HEK293T (cell line): ENCODE measurements around the gene CARD19.

ENCODE experiments used
- CTCF ChIA-PET: fragments of 350-600 bp; formaldehyde crosslinking; extraction: SDS; loops from one replicate; lab custom pipeline; 2021; ENCODE audit warnings: antibody characterized with exemption, inconsistent platforms; lab: Yijun Ruan, JAX
- POLR2A ChIA-PET: fragments of 350-600 bp; formaldehyde crosslinking; extraction: SDS; loops from one replicate; lab custom pipeline; 2020; ENCODE audit warnings: antibody characterized with exemption, inconsistent platforms; lab: Yijun Ruan, JAX
- DNase-seq: peaks from one replicate; pipeline ENCODE4 v3.0.0; 2012; ENCODE audit warnings: mixed read lengths; ENCODE audit errors: extremely low spot score
- ARNT ChIP-seq: fragments of 450-650 bp; IDR thresholded peaks from 2 replicates; pipeline ENCODE4 v1.6.1; 2017; ENCODE audit warnings: mild to moderate bottlenecking
- BHLHE40 ChIP-seq: fragments of 450-650 bp; IDR thresholded peaks from 2 replicates; pipeline ENCODE4 v1.6.1; 2016; ENCODE audit warnings: mild to moderate bottlenecking, moderate library complexity, borderline replicate concordance
- CTBP1 ChIP-seq: fragments of 450-650 bp; IDR thresholded peaks from 2 replicates; pipeline ENCODE4 v1.6.1; 2016; ENCODE audit warnings: borderline replicate concordance
- ELF4 ChIP-seq: fragments of 450-650 bp; IDR thresholded peaks from 2 replicates; pipeline ENCODE4 v1.6.1; 2017; ENCODE audit warnings: antibody characterized with exemption
- FOXA1 ChIP-seq: fragments of 450-650 bp; IDR thresholded peaks from 2 replicates; pipeline ENCODE4 v1.6.1; 2016; ENCODE audit warnings: mild to moderate bottlenecking
- FOXK2 ChIP-seq: fragments of 450-650 bp; IDR thresholded peaks from 2 replicates; pipeline ENCODE4 v1.6.1; 2016; ENCODE audit warnings: mild to moderate bottlenecking
- FOXM1 ChIP-seq: fragments of 450-650 bp; IDR thresholded peaks from 2 replicates; pipeline ENCODE4 v1.6.1; 2017; ENCODE audit warnings: mild to moderate bottlenecking, borderline replicate concordance
- HDGF ChIP-seq: fragments of 450-650 bp; IDR thresholded peaks from 2 replicates; pipeline ENCODE4 v1.6.1; 2017; ENCODE audit warnings: antibody characterized with exemption, borderline replicate concordance
- L3MBTL2 ChIP-seq: fragments of 450-650 bp; conservative IDR thresholded peaks from 2 replicates; pipeline ENCODE4 v1.6.1; 2016; ENCODE audit warnings: mild to moderate bottlenecking
- LEF1 ChIP-seq: fragments of 450-650 bp; IDR thresholded peaks from 2 replicates; pipeline ENCODE4 v1.6.1; 2017; ENCODE audit warnings: mild to moderate bottlenecking, borderline replicate concordance
- NFRKB ChIP-seq: fragments of 450-650 bp; IDR thresholded peaks from 2 replicates; pipeline ENCODE4 v1.6.1; 2016; ENCODE audit warnings: mild to moderate bottlenecking, moderate library complexity
- SP1 ChIP-seq: fragments of 450-650 bp; IDR thresholded peaks from 2 replicates; pipeline ENCODE4 v1.6.1; 2017
- SUZ12 ChIP-seq: fragments of 450-650 bp; IDR thresholded peaks from 2 replicates; pipeline ENCODE4 v1.6.1; 2016; ENCODE audit warnings: mild to moderate bottlenecking
- TARDBP ChIP-seq: fragments of 450-650 bp; IDR thresholded peaks from 2 replicates; pipeline ENCODE4 v1.6.1; 2016
- ZNF384 ChIP-seq: fragments of 450-650 bp; IDR thresholded peaks from 2 replicates; pipeline ENCODE4 v1.6.1; 2016
- TF ChIP-seq, protein P1 (sequence below): fragments of 450-650 bp; IDR thresholded peaks from 2 replicates; pipeline ENCODE4 v1.6.1; 2016

CARD19 gene

DNA sequence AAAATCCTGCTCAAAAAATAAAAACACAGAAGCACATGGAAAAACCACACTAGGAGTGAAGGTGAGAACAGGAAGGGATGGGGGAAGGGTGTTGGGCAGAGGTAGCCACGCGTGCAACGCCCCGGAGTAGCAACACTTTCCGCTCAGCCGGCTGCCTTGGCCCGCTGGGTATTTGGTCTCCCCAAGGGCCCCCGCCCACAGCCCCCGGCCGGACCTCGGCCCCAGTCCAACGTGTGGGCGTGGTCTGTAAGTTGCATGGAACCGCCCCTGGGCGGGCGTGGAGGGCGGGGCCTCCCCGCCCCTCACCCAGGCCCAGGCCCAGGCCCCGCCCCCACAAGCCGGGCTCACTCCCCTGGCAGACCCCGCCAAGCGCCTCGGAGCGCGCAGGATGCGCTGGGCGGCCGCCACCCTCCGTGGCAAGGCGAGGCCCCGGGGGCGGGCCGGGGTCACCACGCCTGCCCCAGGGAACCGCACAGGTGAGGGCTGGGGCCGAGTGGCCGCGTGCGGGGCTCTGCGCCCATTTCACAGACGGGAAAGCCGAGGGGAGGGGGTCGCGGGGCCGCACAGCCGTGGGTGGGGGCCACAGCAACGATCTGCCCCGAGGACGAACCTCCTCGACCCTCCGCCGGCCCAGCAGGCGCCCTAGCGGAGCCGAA is 37.5 kb upstream of the CARD19 start, which contains the start of gene SUSD3:
Gene SUSD3 (plus strand): TSS at position 347 of the 656 bp plus-strand sequence. CDS start 42 bp downstream, at position 389.
- ChIA-PET CTCF (no interaction called here), POLR2A (no interaction called here)
- TF ChIP-seq FOXM1 (no peak), SP1 (no peak), L3MBTL2 (no peak), TARDBP (no peak), ARNT (no peak), SUZ12 (no peak), ZNF384 (no peak), ELF4 (no peak), CTBP1 (no peak), FOXK2 (no peak), NFRKB (no peak)
- no peak for DNase-seq

DNA sequence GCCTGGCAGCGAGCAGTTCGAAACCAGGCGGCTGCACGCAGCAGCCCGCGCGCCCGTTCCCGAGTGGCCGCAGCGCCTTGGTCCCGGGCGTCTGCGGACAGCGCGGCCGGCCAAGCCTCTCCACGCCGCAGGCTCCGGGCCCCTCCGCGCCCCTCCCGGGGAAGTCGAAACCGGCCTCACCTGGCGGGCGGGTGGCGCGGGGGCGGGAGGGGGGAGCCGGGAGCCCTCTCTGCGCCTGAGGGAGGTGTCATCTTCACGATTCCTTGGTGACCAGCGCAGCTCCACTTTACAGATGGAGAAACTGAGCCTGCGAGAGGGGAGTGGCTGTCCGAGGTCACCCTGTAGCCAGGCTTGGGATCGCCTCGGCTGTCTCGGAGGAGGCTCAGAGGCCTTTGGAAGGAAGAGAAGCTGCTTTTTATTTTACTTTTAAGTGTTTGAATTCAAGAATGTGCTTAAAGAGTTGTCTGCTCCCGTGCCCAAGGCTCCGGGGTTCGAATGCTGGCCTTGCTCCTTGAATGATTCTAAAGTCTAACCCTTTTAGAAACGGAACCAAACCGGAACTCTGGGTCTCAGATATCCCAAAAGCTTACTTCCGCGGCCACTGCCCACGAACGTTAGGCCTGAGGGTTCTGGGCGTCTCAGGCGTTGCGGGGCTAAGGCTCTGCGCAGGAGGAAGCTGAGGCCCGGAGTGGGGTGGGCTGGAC is 36.9 kb upstream of the CARD19 start:
- no peak for TF ChIP-seq SP1
- TF ChIP-seq ZNF384, result no peak
- no peak for TF ChIP-seq BHLHE40
- no peak for TF ChIP-seq FOXK2
- TF ChIP-seq ARNT, result no peak
- TF ChIP-seq, protein P1, sequence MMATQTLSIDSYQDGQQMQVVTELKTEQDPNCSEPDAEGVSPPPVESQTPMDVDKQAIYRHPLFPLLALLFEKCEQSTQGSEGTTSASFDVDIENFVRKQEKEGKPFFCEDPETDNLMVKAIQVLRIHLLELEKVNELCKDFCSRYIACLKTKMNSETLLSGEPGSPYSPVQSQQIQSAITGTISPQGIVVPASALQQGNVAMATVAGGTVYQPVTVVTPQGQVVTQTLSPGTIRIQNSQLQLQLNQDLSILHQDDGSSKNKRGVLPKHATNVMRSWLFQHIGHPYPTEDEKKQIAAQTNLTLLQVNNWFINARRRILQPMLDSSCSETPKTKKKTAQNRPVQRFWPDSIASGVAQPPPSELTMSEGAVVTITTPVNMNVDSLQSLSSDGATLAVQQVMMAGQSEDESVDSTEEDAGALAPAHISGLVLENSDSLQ, result no peak
- TF ChIP-seq L3MBTL2, result no peak
- no peak for TF ChIP-seq CTBP1
- TF ChIP-seq SUZ12, result no peak
- CTCF ChIA-PET, result no interaction called here
- no peak for DNase-seq
- POLR2A ChIA-PET, result no interaction called here

DNA sequence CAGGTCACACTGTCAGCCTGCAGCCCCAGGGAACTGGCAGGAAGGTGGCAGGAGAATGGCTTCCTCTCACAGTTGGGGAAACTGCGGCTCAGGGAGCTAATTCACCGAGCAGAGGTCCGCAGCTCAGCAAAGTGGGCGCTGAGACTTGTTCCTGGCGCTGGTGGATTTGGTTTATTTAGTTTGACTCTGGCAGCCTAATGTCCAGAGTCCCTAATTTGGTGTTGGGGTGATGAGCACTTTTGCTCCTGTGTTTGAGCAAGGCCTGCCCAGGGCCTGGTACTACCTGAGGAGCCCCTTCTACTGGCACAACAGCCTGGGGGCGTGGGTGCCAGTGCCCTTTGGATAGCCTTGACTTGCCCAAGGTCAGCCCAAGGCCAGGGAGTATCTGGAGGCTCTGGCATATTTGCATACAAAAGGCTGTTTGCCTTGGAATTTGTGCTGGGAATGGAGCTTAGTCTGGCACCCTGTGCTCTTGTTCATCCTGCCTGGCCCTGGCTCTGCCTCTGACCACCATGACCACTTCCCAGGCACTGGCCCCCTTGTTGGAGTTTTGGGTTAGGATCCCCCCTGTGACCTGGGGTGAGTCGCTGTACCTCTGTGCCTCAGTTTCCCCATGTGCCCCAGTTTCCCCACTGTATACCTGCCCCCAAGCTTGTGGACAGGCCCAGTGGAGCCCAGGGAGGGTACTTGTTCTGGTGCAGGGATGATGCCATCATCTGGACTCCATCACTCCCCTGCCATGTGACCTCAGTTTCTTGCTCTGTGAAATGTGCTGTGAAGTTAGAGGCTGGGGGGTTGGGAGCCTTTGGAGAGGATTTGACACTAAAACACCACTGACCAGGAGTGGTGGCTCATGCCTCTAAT is 36.1 kb upstream of the CARD19 start:
- TF ChIP-seq FOXK2, result no peak
- TF ChIP-seq CTBP1, result no peak
- no peak for TF ChIP-seq HDGF
- no peak for TF ChIP-seq ELF4
- DNase-seq, result no peak
- CTCF ChIA-PET, result no interaction called here
- POLR2A ChIA-PET, result interaction anchor here (0.7 kb wide), 1 partner anchor 32 kb away, joined by 3 read pairs; no protein-coding TSS in a partner anchor

GRCh38 chr9:93060746-93061259 is 35.2 kb upstream of the CARD19 start:
- TF ChIP-seq L3MBTL2 (no peak), CTBP1 (no peak), SUZ12 (no peak), NFRKB (no peak), ZNF384 (no peak), BHLHE40 (no peak), TARDBP (no peak), FOXA1 (no peak), ARNT (no peak)
- POLR2A ChIA-PET, result interaction anchor here (0.7 kb wide), 1 partner anchor 31 kb away, joined by 3 read pairs; no protein-coding TSS in a partner anchor
- DNase-seq, result no peak
- CTCF ChIA-PET, result no interaction called here

DNA sequence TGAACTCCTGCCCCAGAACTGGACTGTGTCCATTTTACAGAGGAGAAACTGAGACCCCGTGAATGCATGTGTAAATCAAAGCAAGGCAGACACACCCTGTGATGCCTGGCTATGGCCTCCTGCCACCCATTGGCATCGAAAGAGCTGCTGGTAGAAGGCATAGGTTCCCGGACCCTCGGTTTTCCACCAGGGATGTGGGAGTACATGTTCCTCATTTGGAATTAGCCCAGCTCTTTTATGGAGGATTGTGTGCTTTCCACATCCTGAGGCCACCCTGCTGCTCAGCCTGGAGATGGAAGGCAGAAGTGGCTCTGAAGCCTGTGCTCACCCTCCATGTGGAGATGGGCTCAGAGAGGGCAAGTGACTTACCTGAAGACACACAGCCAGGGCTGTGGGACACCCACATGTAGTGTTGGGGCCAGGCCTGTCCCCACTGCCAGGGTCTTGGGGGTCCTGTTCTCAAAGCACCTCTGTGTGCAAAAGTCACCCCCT is 34.7 kb upstream of the CARD19 start:
- CTCF ChIA-PET, result no interaction called here
- DNase-seq, result no peak
- TF ChIP-seq SUZ12, result no peak
- no peak for TF ChIP-seq FOXM1
- TF ChIP-seq BHLHE40, result no peak
- no peak for TF ChIP-seq ELF4
- TF ChIP-seq L3MBTL2, result no peak
- TF ChIP-seq NFRKB, result no peak
- no peak for TF ChIP-seq SP1
- TF ChIP-seq ZNF384, result no peak
- TF ChIP-seq FOXK2, result no peak
- no peak for TF ChIP-seq HDGF
- no peak for TF ChIP-seq ARNT
- POLR2A ChIA-PET, result no interaction called here

GRCh38 chr9:93061791-93062763 is 33.9 kb upstream of the CARD19 start:
- no peak for DNase-seq
- TF ChIP-seq HDGF (no peak), ZNF384 (no peak), LEF1 (no peak), SP1 (no peak), TARDBP (no peak), NFRKB (no peak)
- TF ChIP-seq, protein P1, result no peak
- ChIA-PET POLR2A (no interaction called here), CTCF (no interaction called here)
